ENCODE data around the gene DGKG. TPM values are rescaled to one million over a fixed set of nuclear protein-coding genes. Genes with fewer than 3 reads are reported as not detected.

DGKG gene
- total RNA-seq, 1 experiment from 2014 or later: 45.2 TPM

DNA sequence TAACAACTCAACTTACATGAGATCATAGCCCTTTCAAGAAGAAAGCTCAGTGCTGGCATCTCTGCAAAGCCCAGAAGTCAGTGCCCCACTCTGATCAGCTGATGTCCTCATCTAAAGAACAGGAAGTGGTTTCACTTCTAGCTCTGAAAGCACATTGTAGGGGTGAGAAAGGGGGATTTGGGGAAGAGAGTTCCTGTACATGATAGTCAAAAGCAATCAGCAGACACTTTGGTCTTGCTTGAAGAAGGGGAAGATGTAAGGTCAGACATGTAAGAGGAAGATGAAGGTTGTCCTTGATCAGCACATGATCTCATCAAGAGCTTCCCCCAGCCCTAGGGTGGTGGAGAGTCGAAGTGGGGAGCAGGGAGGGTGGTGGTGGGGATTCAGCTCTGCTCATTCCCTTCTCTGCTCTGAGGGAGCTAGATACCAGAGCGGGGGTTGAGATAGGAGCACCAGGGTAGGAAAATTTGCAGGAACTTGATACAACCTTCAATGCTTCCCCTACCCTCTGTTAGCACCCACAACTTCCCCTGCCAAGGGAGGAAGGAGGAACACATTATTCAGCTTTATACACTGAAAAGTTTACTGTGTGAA, 176.7 kb downstream of the DGKG start:
- Histone ChIP-seq H3K4me1 (ENCODE audit: insufficient read depth, low read length, poor library complexity, severe bottlenecking) (peaks cover 16% of the 10 kb centered on the region), H3K36me3 (ENCODE audit: insufficient read depth, low read length, poor library complexity, severe bottlenecking) (no peaks in the 10 kb centered on the region), H3K27me3 (replicated peaks; ENCODE audit: insufficient read depth, low read depth, low read length, poor library complexity) (no peaks in the 10 kb centered on the region), H3K9me3 (ENCODE audit: low read depth, low read length, poor library complexity, severe bottlenecking) (no peaks in the 10 kb centered on the region), H3K4me3 (ENCODE audit: low read depth, low read length, poor library complexity, severe bottlenecking) (no peak overlapping the region), H3K27ac (ENCODE audit: low read depth, low read length, poor library complexity, severe bottlenecking) (no peak overlapping the region)
- no TSS peak for BruUV-seq (replicated peaks)
- ChIA-PET CTCF (no interaction called here), POLR2A (ENCODE audit: low non-redundant PET) (no interaction called here)
- no peak for TF ChIP-seq EZH2 (IDR thresholded peaks at IDR 0.05; ENCODE audit: borderline replicate concordance, low read depth, low read length, poor library complexity, severe bottlenecking)
- TF ChIP-seq, protein P1, sequence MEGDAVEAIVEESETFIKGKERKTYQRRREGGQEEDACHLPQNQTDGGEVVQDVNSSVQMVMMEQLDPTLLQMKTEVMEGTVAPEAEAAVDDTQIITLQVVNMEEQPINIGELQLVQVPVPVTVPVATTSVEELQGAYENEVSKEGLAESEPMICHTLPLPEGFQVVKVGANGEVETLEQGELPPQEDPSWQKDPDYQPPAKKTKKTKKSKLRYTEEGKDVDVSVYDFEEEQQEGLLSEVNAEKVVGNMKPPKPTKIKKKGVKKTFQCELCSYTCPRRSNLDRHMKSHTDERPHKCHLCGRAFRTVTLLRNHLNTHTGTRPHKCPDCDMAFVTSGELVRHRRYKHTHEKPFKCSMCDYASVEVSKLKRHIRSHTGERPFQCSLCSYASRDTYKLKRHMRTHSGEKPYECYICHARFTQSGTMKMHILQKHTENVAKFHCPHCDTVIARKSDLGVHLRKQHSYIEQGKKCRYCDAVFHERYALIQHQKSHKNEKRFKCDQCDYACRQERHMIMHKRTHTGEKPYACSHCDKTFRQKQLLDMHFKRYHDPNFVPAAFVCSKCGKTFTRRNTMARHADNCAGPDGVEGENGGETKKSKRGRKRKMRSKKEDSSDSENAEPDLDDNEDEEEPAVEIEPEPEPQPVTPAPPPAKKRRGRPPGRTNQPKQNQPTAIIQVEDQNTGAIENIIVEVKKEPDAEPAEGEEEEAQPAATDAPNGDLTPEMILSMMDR (conservative IDR thresholded peaks at IDR 0.05; ENCODE audit: low read depth, low read length): no peak
- intact Hi-C loops (cut with micrococcal nuclease; ENCODE audit: unreplicated experiment): no loop called here
- no peak for DNase-seq (ENCODE audit: low spot score)

DNA sequence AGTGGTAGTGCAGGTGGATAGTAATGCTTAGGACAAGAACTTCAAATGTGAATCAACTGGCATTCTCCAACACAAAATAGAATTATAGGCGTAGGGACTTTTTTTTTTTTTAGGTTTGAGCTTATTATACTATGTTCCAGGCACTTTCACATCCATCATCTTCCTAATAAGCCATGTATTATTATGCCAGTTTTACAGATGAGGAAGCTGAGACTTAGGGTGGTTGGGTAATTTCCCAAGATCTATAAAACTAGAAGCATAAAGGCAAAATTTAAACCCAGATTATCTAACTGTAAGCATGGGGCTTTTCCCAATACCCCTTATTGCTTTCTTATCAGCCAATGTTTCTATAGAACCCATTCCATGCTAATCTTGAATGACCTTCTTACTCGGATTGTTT, 178.0 kb downstream of the DGKG start:
- no peak overlapping the region for H3K27ac ChIP-seq (ENCODE audit: low read depth, low read length, poor library complexity, severe bottlenecking)
- H3K36me3 ChIP-seq (ENCODE audit: insufficient read depth, low read length, poor library complexity, severe bottlenecking): no peaks in the 10 kb centered on the region
- TF ChIP-seq EZH2 (IDR thresholded peaks at IDR 0.05; ENCODE audit: borderline replicate concordance, low read depth, low read length, poor library complexity, severe bottlenecking): no peak
- TF ChIP-seq, protein P1 (conservative IDR thresholded peaks at IDR 0.05; ENCODE audit: low read depth, low read length): no peak
- intact Hi-C loops (cut with micrococcal nuclease; ENCODE audit: unreplicated experiment): no loop called here
- H3K4me1 ChIP-seq (ENCODE audit: insufficient read depth, low read length, poor library complexity, severe bottlenecking): peaks cover 16% of the 10 kb centered on the region
- BruUV-seq (replicated peaks): no TSS peak
- no peak overlapping the region for H3K4me3 ChIP-seq (ENCODE audit: low read depth, low read length, poor library complexity, severe bottlenecking)
- no peaks in the 10 kb centered on the region for H3K9me3 ChIP-seq (ENCODE audit: low read depth, low read length, poor library complexity, severe bottlenecking)
- DNase-seq (ENCODE audit: low spot score): no peak
- no peaks in the 10 kb centered on the region for H3K27me3 ChIP-seq (replicated peaks; ENCODE audit: insufficient read depth, low read depth, low read length, poor library complexity)
- POLR2A ChIA-PET (ENCODE audit: low non-redundant PET): no interaction called here
- CTCF ChIA-PET: interaction anchor here (0.7 kb wide), 1 partner anchor 70 kb away, joined by 4 read pairs; no protein-coding TSS in a partner anchor

DNA sequence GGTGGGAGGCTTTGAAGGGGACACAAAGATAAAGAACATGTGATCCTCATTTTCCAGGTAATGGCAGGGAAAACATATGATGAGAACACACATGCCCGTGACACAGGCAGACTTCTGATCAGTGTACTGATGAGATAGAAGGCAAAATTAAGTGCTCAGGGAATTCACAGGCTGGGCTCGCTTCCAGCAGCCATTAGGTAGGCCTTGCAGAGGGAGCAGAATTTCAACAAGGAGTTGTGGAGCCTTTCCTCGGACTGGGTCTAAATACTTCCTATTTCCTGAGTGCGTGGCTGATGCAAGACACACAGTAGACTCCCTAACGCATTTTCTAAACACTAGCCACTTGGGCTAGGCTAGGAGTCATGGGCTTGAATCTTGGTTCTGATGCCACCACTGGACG, 179.2 kb downstream of the DGKG start:
- intact Hi-C loops (cut with micrococcal nuclease; ENCODE audit: unreplicated experiment): no loop called here
- Histone ChIP-seq H3K9me3 (ENCODE audit: low read depth, low read length, poor library complexity, severe bottlenecking) (no peaks in the 10 kb centered on the region), H3K4me3 (ENCODE audit: low read depth, low read length, poor library complexity, severe bottlenecking) (no peak overlapping the region), H3K4me1 (ENCODE audit: insufficient read depth, low read length, poor library complexity, severe bottlenecking) (peaks cover 16% of the 10 kb centered on the region), H3K36me3 (ENCODE audit: insufficient read depth, low read length, poor library complexity, severe bottlenecking) (no peaks in the 10 kb centered on the region), H3K27me3 (replicated peaks; ENCODE audit: insufficient read depth, low read depth, low read length, poor library complexity) (no peaks in the 10 kb centered on the region), H3K27ac (ENCODE audit: low read depth, low read length, poor library complexity, severe bottlenecking) (peak overlapping the region; percentile 71)
- BruUV-seq (replicated peaks): no TSS peak
- TF ChIP-seq EZH2 (IDR thresholded peaks at IDR 0.05; ENCODE audit: borderline replicate concordance, low read depth, low read length, poor library complexity, severe bottlenecking): no peak
- TF ChIP-seq, protein P1 (conservative IDR thresholded peaks at IDR 0.05; ENCODE audit: low read depth, low read length): no peak
- ChIA-PET POLR2A (ENCODE audit: low non-redundant PET) (interaction anchor here (0.6 kb wide), 1 partner anchor 223 kb away, joined by 3 read pairs; no protein-coding TSS in a partner anchor), CTCF (no interaction called here)
- DNase-seq (ENCODE audit: low spot score): peak; percentile 77

All from A673 (cell line).